EH (cell line): ENCODE results near the gene C1orf52.
"Not testable (repeated sequence)": the region's sequence is repeated elsewhere in the genome, so short reads cannot be mapped to it uniquely, and the experiment has no call there.

ENCODE experiments used
- DNase-seq: peaks from one replicate; pipeline ENCODE4 v3.0.0-alpha.2; 2015; ENCODE audit warnings: low read depth

The C1orf52 gene

DNA sequence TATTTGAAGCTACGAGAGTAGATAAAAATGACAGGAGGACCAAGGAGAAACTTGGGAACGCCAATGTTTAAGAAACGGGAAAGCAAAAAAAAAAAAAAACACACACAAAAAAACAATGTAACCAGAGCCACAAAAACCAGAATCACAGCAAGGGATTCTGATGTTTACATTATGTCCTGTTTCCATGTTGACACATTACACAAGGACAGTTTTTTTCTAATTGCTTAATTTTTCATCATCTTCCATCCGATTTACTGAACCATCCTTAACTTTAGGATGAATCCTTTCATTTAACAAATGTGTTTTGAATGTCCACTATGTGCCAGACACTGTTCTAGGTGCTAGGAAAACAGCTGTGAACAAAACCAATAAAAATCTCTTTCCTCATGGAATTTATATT lies 18.3 kb upstream of the C1orf52 start:
- no peak for DNase-seq

DNA sequence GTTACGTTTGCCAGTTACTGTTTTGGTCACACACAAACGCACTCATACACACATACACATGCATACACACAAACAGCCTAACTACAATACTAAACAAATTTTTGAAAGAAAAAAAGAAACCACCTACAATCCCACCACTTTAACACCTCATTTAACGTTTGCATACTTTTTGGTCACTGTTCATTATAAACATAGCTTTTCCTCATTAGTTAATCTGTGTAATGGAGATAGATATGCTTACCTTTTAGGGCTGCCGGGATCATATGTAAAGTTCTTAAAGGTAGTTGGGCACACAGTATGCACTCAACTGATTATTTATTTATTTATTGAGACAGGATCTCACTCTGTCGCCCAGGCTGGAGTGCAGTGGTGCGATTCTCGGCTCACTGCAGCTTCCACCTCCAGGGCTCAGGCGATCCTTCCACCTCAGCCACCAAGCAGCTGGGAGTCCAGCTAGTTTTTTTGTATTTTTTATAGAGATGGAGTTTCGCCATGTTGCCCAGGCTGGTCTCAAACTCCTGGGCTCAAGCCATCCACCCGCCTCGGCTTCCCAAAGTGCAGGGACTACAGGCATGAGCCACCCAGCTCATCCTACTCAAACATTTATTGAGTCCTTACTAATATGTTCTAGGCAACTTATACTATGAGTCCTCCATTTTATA lies 17.6 kb upstream of the C1orf52 start:
- no peak for DNase-seq

DNA sequence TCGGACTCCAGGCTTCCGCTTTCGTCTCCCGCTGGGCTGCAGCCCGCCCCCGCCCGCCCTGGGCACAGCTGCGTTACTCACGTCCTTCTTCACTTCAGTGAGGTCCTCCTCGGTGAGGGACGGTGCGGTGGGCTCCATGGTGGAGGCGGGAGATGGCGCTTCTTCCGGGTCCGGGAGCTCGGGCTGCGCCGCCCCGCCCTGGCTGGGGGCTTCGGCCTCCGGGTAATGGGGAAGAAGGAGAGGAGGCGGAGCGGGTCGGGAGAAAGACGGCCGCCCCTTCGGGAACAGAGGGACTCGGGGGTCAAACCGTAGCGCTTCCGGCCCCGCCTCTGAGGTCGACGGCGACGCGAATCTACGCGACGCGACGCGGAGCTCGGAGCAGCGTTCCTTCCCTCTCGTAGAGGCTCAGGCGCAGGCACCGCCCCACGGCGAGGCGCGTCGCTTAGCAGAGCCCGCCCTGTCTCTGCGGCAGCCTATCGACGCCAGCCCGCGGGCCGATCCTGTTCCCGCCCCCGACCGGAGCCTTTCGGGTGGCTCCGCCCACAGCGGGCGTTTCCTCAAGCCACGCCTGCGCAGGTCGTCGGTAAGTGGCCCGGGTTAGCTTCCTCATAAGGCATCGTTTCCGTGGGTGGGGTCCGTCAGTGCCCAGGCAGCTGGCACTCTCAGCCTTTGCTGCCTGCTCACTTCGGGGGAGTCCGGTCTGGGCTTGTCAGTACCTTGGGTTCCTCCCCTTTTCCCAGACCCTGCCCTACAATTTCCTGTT lies 16.9 kb upstream of the C1orf52 start, which contains the start of gene BCL10:
Gene BCL10 (minus strand): TSS at position 418 of the 763 bp plus-strand sequence. CDS start 280 bp downstream, at position 138.
- peak; percentile 98 for DNase-seq

DNA sequence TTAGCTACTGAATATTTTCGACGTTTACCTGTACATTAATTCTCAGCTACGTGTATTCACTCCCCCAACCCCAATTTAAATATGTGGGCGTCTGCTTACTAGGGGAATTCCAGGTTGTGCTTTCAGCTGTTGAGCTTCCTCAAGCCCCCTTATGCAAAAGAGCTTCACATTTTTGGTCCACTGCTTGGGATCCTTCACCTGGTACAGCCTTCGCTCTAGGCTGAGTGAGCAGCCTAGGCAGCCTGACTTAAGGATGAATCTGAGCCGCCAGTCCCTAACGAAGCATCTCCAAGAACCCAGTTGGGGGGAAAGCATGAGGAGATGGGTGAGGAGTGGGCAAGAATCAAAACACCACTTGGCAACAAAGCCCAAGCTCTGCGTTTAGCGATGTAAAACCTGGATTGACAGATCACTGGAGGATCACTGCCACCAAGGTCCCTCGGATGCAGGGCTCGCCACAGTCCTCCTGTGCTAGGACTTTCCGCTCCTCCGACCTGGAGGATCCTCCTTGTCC lies 16.3 kb upstream of the C1orf52 start:
- DNase-seq = no peak

DNA sequence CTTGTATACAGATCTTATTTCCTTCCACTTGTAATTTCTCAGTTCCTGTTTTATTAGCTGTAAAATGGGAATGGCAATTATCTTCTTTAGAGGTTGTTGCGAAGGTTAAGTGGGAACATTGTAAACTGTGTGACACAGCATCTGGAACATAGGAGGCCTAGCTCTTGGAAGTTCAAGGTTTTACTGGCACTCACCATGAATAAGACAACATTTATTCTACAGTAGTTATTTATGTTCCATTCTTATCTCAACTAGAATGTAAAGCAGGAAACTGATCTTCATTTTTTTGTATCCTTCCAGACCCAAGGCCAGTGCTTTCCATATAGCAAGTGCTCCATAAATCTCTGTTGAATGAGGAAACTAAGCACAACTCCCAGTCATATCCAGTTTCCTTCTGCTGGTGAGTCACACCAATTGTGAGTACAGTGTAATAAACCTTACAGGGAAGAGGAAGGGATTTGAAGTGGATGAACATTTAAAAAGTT lies 15.5 kb upstream of the C1orf52 start:
- peak; percentile 83 for DNase-seq

DNA sequence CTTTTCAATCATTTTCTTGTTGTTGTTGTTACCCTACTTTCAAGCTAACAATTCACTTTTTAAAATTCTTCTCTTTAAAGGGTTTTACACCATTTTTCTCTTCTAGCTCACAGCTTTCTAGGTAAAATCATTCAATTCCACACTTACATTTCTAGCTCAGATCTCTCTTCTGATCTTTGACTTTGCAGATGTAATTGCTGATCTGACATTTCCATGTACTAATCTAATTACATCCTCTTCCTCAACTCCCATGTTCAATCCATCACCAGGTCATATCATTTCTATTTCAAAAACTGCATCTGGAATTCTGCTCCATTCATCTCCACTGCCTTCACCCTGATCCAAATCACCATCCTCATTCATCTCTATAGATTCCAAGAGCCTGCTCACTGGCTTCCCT lies 13.9 kb upstream of the C1orf52 start:
- no peak for DNase-seq

DNA sequence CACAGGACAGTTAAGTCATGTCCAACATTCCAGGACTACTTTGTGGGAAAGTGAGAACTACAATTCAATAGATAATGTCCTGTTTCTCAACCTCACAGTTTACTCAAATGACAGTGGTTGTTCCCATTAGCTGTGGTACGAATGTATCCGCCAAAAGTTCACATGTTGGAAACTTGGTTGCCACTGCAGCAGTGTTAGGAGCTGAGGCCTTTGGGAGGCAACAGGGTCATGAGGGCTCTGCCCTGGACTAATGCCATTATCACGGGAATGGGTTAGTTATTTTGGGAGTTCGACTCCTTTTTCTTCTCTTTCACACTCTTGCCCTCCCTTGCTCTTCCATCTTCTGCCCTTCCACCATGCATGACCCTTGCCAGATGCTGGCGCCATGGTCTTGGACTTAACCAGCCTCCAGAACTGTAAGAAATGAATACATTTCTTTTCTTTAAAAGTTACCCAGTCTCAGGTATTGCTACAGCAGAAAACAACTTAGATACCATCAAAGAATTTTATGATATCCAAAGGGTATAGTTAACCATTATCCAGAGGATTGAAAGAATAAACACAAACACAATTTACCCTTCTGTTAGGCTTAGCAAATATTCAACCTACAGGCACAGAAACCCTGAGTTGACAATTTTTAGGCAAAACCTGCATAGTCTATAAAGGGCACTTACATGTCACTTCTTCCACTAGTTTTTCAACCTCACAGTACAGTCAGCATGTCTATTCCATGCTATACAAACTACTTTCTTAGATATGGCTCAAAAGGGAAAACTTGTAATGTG lies 9.5 kb upstream of the C1orf52 start:
- no peak for DNase-seq

DNA sequence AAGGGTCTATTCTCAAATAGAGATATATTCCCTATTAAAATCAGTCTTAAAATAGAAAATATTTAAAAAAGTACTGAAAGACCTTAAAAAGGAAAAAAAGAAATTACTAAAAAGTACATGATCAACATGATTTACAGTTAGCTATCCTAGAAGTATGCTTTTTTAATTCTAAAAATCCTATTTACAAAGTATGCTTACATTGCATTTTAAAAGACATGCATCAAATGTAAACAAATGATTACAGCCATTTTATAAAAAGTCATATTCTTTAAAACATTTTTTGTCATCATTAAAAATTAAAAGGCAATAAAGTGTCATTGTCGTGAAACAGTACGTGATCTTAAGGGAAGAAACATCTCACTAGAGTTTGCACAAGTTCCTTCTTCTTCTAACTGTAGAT lies 7.9 kb upstream of the C1orf52 start:
- no peak for DNase-seq

DNA sequence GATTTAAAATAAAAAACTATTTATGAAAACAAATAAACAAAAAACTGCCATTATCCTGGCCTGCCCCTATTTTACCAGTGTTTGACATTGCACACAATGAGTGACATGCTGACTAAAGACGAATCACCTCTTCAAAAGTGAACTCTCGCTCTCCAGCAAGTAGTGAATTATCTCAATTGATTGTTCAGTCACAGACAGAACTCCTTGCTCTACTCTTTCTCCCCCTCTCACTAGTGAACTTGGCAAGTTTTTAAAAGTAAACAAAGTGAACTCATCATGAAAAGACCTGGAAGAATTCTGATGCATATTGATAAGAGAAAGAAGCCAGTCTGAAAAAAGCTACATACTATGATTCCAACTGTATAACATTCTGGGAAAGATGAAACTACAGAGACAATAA lies 4.7 kb upstream of the C1orf52 start:
- DNase-seq = peak; percentile 45

DNA sequence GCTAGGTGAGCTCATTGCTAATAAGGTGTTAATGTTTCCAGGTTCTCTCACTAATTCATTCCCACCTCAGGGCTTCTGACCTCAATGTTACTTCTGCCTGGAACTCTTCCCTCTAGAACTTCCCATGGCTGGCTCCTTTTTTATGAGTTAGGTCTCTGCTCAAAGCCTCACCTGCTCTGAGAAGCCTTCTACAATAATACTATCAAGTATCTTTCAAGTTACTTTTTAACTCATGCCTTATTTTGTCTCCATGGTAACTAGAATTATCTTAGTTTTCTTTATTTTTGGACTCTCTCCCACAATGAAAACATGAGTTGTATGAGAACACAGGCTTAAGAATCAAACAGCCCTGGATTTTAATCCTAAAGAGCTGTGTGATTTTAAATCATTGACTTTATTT lies 3.5 kb upstream of the C1orf52 start:
- DNase-seq = no peak

DNA sequence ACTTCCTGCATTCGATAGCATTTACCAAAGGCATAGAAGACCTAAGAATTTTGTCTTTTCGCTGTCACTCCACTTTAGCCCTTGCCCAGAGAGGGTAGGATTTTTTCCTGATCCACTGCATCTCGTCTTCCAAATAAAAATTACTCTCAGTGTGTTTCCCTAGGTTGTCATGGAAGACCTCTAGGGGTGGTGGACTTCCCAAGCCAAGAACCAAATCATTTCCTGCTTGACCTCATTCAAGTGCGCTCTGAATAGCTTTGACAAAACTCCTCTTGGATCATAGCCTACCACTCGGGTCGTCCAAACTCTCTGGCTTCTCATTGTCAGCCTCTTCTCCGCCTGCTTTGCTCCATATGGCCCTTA lies 431 bp upstream of the C1orf52 start:
- peak; percentile 52 for DNase-seq

DNA sequence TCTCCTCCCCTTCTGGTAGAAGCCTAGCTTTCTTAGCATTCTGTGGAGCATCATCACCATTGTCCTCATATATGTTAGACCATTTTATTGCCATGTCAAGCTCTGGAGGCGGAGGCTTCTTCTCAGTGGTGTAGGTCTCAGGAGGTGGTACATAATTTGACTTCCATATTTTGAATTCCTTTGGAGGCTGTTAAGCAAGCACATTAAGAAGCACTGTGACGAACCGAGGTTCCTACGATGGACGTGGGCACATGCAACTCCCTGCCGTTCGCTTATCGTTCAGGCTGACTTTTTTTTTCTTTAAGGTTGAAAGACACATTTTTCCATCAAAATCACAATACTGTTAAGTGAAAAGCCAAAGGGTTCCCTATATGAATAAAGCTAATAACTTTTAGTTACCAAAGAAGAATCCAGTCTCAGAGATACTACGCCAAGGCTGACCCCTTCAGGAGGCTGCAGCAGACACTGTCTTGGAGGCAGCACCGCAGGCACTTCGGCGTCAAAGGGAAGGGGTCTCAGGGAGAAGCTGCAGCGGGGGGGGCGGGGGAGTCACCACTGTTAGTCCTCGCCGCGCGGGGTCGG lies 835 bp downstream of the C1orf52 start:
- peak; percentile 61 for DNase-seq

DNA sequence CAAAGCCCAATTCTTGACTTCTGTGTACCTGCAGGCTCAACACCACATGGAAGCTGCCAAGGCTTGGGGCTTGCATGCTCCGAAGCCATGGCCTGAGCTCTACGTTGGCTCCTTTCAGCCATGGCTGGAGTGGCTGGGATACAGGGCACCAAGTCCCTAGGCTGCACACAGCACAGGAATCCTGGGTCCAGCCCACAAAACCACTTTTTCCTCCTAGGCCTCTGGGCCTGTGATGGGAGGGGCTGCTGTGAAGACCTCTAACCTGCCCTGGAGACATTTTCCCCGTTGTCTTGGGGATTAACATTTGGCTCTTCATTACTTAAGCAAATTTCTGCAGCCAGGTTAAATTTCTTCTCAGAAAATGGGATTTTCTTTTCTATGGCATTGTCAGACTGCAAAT lies 10.4 kb downstream of the C1orf52 start:
- DNase-seq = not testable (repeated sequence)

DNA sequence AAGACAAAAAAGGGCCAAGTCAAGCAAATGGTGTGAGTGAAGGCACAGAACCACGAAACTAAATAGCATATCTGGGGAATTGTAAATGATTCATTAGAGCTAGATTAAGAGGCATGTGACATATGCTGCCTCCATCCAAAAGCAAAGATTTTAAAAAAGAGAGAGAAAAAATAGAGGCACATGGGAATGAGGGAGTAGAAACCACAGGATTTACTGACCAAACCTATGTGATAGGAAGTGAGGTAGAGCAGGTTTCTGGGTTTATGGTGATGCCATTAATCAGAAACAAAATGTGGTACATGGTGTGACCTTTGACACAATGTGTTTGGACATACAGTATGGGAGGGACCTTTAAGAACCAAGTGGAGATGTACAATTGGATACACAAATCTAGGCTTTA lies 13.6 kb downstream of the C1orf52 start:
- no peak for DNase-seq

DNA sequence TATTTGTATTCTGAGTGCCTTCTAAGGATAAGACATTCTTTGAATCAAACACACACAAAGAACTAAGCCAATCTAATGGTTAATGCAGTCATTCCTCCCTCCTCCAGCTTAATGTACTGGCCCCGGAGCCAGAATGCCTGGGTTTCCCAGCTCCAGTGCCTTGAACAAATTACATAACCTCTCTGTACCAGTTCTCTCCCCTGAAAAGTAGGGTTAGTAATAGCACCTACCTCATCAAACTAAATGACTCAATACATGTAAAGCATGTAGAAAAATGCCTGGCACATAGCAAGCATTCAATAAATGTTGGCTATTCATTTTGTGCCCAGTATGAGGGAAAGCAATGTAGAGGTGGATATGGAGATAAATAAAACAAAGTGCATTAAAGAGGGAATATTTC lies 14.0 kb downstream of the C1orf52 start:
- peak; percentile 46 for DNase-seq

DNA sequence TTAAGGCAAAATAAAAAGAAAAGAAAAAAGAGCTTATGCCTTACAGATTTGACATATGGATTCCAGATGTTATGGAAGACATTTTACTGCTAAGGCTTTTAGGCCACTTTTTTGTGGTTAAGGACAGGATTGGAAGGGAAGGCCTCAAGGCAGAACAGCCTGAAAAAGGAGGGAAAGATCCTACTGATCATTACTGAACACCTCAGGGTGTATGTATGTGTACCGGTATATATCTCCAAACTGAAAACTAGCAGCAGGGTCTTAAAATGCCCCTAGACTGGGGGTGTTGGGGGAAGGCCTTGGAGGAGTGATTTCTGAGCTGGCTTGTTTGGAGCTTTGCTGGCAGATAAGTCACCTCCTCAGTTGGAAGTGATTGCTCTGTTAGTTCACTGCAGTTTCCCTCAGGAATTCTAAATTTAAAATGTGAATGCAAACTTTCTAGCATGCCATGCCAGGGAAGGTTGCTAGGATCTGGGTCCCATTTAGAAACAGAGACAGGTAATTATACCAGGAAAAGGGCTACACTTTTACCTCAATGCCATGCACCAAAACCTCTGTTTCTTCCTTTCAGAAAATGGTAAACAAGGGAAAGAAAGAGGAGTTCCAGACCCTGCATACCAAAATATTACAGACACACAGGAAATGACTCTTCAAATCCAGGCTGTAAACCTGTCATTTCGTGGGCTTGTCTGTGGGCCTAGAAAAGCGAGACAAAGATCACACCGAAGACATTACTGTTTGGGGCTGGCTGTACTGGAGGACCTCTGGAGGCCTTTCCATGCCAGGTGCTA lies 15.0 kb downstream of the C1orf52 start:
- DNase-seq = peak; percentile 83

DNA sequence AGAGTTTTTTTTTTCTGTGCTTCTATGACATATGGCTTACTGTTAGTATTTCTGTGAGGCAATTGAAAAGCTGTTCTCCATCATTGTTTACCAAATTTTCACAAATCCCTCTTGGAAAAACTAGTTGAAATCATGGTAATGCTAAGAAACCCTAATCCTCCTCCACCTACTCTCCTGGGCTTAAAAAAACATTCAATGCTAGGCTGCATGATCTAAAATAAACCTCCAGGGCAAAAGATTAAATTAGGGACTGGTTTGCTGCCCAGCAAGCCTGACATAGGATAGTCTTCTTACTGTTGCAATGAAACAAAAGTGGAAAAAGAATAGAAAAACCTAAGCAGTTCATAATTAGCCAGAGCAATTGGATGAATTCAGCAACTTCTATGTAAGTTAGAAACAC lies 16.1 kb downstream of the C1orf52 start:
- DNase-seq = no peak

DNA sequence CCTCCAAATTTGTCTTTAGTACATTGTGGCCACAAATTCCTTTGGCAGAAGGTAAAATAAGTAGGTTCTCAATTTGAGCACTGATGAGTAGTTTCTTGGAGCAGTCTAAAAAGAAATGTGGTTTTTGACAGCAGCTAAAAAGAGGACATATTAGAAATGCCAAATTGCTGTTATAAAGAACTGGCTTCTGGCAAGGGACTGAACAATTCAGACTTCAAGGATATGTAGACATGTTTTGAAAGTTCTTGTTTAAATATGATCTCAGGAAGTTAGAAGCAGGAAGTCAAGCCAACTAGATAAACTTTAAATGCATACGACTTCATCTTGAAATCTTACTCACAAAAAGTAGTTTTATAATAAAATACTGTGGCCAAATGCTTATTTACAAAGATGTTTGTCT lies 18.8 kb downstream of the C1orf52 start:
- peak; percentile 21 for DNase-seq

DNA sequence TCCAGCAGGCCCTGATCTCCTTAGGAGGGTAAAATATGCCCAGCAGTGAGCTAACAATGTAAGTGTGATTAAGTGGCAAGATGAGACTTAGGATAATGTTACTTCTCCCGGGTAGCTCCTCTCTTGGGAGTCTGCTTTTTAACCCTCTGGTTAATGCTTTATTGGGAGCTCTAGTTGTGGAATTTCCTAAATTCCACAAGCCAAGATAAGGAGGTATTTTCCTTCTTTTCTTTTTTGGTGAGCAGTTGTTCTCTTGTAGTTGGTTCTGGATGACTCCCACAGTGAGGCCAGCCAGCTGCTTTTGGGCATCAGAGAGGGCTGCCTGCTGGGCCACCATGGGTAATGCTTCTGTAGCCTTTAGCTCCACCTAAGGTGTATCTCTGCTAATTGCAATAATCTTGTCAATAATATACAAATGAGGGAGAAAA lies 19.3 kb downstream of the C1orf52 start:
- DNase-seq = peak; percentile 54

DNA sequence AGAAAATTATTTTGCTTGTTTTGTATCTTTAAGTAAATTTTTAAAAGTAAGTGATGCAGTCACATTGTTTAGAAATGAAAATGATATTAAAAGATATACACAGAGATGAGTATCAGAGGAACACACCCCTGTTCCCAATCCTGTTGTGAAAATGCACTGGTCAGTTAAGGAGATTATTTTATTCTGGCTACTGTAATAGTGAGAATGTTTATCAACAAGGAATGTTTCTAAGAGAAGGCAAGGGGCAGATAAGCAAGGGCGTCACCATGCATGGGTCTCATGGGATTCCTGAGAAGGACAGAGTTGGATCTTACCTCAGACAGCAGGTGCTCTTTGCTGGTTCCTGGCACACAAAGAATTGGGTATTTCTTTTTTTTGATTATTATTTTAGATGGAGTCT lies 21.8 kb downstream of the C1orf52 start:
- no peak for DNase-seq

DNA sequence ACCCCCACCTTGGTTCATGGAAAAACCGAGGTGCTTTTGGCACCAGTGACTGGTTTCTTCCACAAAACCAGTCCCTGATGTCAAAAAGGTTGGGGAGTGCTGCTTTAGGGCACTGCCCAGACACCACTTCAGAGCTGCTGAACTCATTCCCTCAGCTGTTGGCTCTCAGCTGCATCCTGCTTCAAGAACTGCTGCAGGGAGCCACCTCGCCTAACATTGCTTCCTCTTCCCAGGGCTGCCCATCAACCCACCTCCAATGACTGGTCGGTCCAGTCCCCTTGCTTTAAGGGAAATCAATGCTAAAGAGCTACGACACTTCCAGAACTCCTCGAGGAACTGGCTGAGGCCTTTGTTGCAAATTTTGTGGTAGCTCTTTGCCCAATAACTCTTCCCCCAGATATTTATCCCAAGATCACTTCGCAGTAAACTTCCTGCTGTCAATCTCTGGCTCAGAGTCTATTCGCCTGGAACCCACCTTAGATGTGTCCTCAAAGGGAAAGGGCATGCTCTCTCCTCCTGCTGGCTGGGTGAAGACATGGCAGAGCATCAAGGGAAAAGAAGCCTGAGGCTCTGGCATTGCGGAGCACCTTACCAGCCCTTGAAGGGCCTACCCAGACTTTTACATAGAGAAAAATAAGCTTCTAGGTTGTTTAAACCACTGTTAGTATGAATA lies 29.0 kb downstream of the C1orf52 start:
- DNase-seq = no peak
